SU-DHL-6 (cell line): ENCODE data around the gene MEI1.

Experiments
- H2AFZ ChIP-seq: fragments of 200-600 bp; sonication (generic); 2 replicates; pipeline ENCODE4 v1.6.1; 2014; ENCODE audit warnings: low read depth, mild to moderate bottlenecking, moderate library complexity, mixed read lengths, antibody characterized with exemption, low read length; ENCODE audit not compliant: severe bottlenecking
- H3F3A ChIP-seq: fragments of 200-600 bp; shearing (Covaris generic); 2 replicates; pipeline ENCODE4 v1.6.0; 2016; ENCODE audit warnings: antibody characterized with exemption, mild to moderate bottlenecking; ENCODE audit not compliant: insufficient read depth
- H3K27ac ChIP-seq: fragments of 200-600 bp; sonication (generic); 2 replicates; pipeline ENCODE4 v1.5.1; 2016; ENCODE audit warnings: low read depth, mild to moderate bottlenecking, low read length, moderate library complexity, mixed read lengths
- H3K27me3 ChIP-seq: fragments of 200-600 bp; sonication (generic), shearing (Covaris generic); 2 replicates; pipeline ENCODE4 v1.6.0; 2014; ENCODE audit warnings: mild to moderate bottlenecking, low read length
- H3K36me3 ChIP-seq: fragments of 200-600 bp; sonication (generic); 2 replicates; pipeline ENCODE4 v1.6.1; 2014; ENCODE audit warnings: mild to moderate bottlenecking, low read length, mixed read lengths
- H3K4me2 ChIP-seq: fragments of 300-600, 200-600 bp; shearing (Covaris generic), sonication (generic); 2 replicates; pipeline ENCODE4 v1.6.0; 2014; ENCODE audit warnings: low read length, low read depth, mild to moderate bottlenecking; ENCODE audit not compliant: poor library complexity, severe bottlenecking
- H3K4me3 ChIP-seq: fragments of 200-600 bp; sonication (generic); 2 replicates; pipeline ENCODE4 v1.5.1; 2014; ENCODE audit warnings: antibody characterized with exemption, low read length, mild to moderate bottlenecking, mixed read lengths; ENCODE audit not compliant: insufficient read depth, poor library complexity, severe bottlenecking
- H3K79me2 ChIP-seq: fragments of 200-600 bp; sonication (generic); 2 replicates; pipeline ENCODE4 v1.6.1; 2014; ENCODE audit warnings: mild to moderate bottlenecking, low read length, moderate library complexity; ENCODE audit not compliant: insufficient read depth
- H3K9ac ChIP-seq: fragments of 200-600 bp; sonication (generic); 2 replicates; pipeline ENCODE4 v1.7.0; 2014; ENCODE audit warnings: mild to moderate bottlenecking, low read length
- H3K9me2 ChIP-seq: fragments of 200-600 bp; sonication (generic); replicated peaks from 2 replicates; pipeline ENCODE4 v1.6.1; 2014; ENCODE audit warnings: low read length; ENCODE audit not compliant: insufficient read depth
- H3K9me3 ChIP-seq: fragments of 200-600 bp; sonication (generic); 2 replicates; pipeline ENCODE4 v1.6.1; 2014; ENCODE audit warnings: low read length, mixed read lengths; ENCODE audit not compliant: insufficient read depth
- H4K20me1 ChIP-seq: fragments of 200-600 bp; sonication (generic); 2 replicates; pipeline ENCODE4 v1.6.1; 2014; ENCODE audit warnings: low read depth, mild to moderate bottlenecking, antibody characterized with exemption, low read length, moderate library complexity, mixed read lengths
- EZH2phosphoT487 ChIP-seq: fragments of 200-600 bp; sonication (generic), shearing (Covaris generic); conservative IDR thresholded peaks from 2 replicates; pipeline ENCODE4 v1.6.1; 2018; ENCODE audit warnings: mild to moderate bottlenecking, antibody characterized with exemption, low read length, moderate library complexity, mixed read lengths
- TF ChIP-seq, protein P1 (sequence below): fragments of 200-600 bp; sonication (generic); IDR thresholded peaks from one replicate; pipeline ENCODE4 v1.5.1; 2017; ENCODE audit warnings: antibody characterized with exemption, mild to moderate bottlenecking, low read length, moderate library complexity; ENCODE audit not compliant: insufficient read depth, poor library complexity, severe bottlenecking

Gene MEI1

DNA sequence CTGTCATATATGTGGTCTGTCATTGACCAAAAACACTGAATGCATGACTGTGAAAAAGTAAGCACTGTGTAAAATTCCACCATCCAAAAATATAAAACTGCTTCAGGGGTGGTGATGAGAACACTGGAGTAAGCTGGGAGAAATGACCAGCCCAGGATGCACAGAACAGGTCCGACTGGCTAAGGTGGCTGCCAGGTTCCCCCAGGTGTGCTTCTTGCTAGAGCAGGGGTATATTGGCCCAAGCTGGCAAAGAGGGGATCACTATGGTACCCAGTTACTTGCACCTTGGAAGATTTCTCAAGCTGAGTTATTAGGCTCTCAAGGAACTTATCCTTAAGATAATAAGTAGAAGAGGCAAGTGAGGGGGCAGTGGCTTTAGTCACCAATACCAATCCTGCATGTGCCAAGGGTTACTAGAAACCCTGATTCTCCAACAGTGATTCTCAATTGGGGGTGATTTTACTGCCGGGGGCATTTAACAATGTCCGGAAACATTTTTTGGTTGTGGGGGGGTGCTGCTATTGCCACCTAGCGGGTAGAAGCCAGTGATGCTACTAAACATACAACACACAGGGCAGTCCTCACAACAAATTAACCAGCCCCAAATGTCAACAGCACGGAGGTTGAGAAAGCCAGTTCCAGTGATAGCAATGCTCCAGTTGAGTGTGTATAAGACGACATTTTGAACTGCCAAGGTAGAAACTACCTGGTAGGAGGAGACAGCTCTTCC, 26.4 kb upstream of the MEI1 start:
- Histone ChIP-seq H3K79me2 (peaks cover 14% of the 10 kb centered on the region; the same call in 1 of the 2 replicates), H3K27me3 (no peaks in the 10 kb centered on the region), H3K9me2 (no peaks in the 10 kb centered on the region), H3K27ac (no peak overlapping the region), H4K20me1 (no peaks in the 10 kb centered on the region), H3F3A (peaks cover 13% of the 10 kb centered on the region), H3K4me3 (no peak overlapping the region), H3K36me3 (0 out of 2 replicates have a peak, but pooled peaks cover 2% of the 10 kb centered on the region), H3K9me3 (no peaks in the 10 kb centered on the region), H3K9ac (no peak overlapping the region), H3K4me2 (no peak overlapping the region), H2AFZ (no peak overlapping the region)
- TF ChIP-seq, protein P1, sequence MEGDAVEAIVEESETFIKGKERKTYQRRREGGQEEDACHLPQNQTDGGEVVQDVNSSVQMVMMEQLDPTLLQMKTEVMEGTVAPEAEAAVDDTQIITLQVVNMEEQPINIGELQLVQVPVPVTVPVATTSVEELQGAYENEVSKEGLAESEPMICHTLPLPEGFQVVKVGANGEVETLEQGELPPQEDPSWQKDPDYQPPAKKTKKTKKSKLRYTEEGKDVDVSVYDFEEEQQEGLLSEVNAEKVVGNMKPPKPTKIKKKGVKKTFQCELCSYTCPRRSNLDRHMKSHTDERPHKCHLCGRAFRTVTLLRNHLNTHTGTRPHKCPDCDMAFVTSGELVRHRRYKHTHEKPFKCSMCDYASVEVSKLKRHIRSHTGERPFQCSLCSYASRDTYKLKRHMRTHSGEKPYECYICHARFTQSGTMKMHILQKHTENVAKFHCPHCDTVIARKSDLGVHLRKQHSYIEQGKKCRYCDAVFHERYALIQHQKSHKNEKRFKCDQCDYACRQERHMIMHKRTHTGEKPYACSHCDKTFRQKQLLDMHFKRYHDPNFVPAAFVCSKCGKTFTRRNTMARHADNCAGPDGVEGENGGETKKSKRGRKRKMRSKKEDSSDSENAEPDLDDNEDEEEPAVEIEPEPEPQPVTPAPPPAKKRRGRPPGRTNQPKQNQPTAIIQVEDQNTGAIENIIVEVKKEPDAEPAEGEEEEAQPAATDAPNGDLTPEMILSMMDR, result peak; percentile 70
- TF ChIP-seq EZH2phosphoT487, result no peak

DNA sequence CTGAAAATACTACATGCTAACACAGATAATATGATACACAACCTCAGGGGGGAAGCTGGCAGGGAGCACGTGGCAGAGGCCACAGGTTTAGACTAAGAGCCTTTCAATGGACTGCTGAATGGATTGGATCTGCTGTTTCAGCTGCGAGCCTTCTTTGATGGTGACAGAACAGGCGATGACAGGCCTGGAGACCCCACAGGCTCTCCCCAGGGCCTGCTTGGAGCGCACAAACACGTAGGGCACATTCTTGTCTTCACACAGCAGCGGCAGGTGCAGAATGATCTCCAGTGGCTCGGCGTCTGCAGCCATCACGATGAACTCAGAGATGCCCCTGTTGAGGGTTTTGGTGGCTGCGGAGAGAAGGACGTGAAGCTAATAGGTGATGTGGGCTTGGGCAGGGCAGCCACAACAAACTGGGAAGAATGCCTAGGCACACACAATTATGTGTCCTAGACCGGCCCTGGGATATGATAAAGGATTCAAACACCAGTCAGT, 24.4 kb upstream of the MEI1 start:
- Histone ChIP-seq H3K27me3 (no peaks in the 10 kb centered on the region), H3K9me2 (no peaks in the 10 kb centered on the region), H3K4me3 (no peak overlapping the region), H4K20me1 (no peaks in the 10 kb centered on the region; the same call in 1 of the 2 replicates), H3K9ac (no peak overlapping the region), H3K9me3 (no peaks in the 10 kb centered on the region), H3K36me3 (peaks cover 12% of the 10 kb centered on the region; the same call in 1 of the 2 replicates), H3K27ac (no peak overlapping the region), H3K79me2 (peaks cover 30% of the 10 kb centered on the region), H3F3A (peaks cover 13% of the 10 kb centered on the region), H2AFZ (no peak overlapping the region), H3K4me2 (no peak overlapping the region)
- TF ChIP-seq, protein P1, result no peak
- TF ChIP-seq EZH2phosphoT487, result no peak

DNA sequence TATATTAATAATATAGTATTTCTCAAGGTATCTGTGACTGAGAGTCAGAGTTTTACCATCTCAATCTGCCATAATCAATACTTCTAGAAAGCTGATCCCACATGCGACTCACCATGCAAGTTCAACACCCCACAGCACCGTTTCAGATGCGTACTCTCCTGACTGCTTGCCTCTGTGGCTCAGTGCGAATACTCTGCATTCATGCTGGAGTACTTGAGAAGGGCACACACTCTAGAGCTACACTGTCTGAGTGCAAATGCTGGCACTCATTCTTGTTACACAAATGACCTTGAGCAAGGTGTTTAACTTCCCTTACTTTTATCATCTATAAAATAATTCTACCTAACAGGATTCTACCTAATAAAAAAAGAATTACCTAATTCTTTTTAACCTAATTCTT, 23.2 kb upstream of the MEI1 start:
- TF ChIP-seq, protein P1, result no peak
- TF ChIP-seq EZH2phosphoT487, result no peak
- Histone ChIP-seq H3K4me2 (no peak overlapping the region), H3K9ac (no peak overlapping the region), H3K4me3 (no peak overlapping the region), H3K9me2 (no peaks in the 10 kb centered on the region), H3K27me3 (no peaks in the 10 kb centered on the region), H2AFZ (no peak overlapping the region), H3F3A (peaks cover 16% of the 10 kb centered on the region), H3K79me2 (peaks cover 43% of the 10 kb centered on the region), H3K27ac (no peak overlapping the region), H4K20me1 (peaks cover 3% of the 10 kb centered on the region; the same call in 1 of the 2 replicates), H3K9me3 (no peaks in the 10 kb centered on the region), H3K36me3 (peaks cover 17% of the 10 kb centered on the region; the same call in 1 of the 2 replicates)
